Activated CD4-positive, alpha-beta memory T cell treated with anti-CD3 and anti-CD28 coated beads, Interleukin-2, amount 10 ng/mL, durations not matched to agents 7 days and 5 days (primary cell): ENCODE results near the gene P2RX2. TPM values are rescaled to one million over a fixed set of nuclear protein-coding genes. Genes with fewer than 3 reads are reported as not detected.

Experiments
- CTCF ChIA-PET: fragments of 350-600 bp; sonication (Branson Sonifier 250); formaldehyde crosslinking; loops from one replicate; lab custom pipeline; 2021; ENCODE audit warnings: antibody characterized with exemption, inconsistent platforms; lab: Charles Lee
- POLR2A ChIA-PET: fragments of 350-600 bp; sonication (Branson Sonifier 250); formaldehyde crosslinking; loops from one replicate; lab custom pipeline; 2021; ENCODE audit warnings: antibody characterized with exemption; lab: Charles Lee
- DNase-seq: peaks from one replicate; pipeline ENCODE4 v3.0.0-alpha.2; 2020
- H3K27ac Mint-ChIP-seq: one replicate; pipeline ENCODE4 v1.8.0; 2021; ENCODE audit warnings: mild to moderate bottlenecking, mixed read lengths
- H3K27me3 Mint-ChIP-seq: one replicate; pipeline ENCODE4 v1.8.0; 2021; ENCODE audit warnings: mixed read lengths
- H3K36me3 Mint-ChIP-seq: one replicate; pipeline ENCODE4 v1.8.0; 2021; ENCODE audit warnings: low read depth, mixed read lengths
- H3K4me1 Mint-ChIP-seq: one replicate; pipeline ENCODE4 v1.8.0; 2021; ENCODE audit warnings: mixed read lengths
- H3K4me3 Mint-ChIP-seq: one replicate; pipeline ENCODE4 v1.8.0; 2021; ENCODE audit warnings: mild to moderate bottlenecking, mixed read lengths
- H3K9me3 Mint-ChIP-seq: one replicate; pipeline ENCODE4 v1.8.0; 2021; ENCODE audit warnings: mixed read lengths
- total RNA-seq, 2 experiments: library from RNA; stranded (reverse); gene quantifications; one replicate each; pipeline ENCODE4 v1.2.3, GENCODE V29; 2021

Gene P2RX2
- total RNA-seq, 2 experiments from 2014 or later: not detected

- H3K27ac Mint-ChIP-seq: no peak overlapping the region
- CTCF ChIA-PET: interaction anchor here (1.0 to 2.4 kb wide), 2 partner anchors 13 to 40 kb away, joined by 3 to 14 read pairs; no protein-coding TSS in a partner anchor
These were observed 17.2 kb upstream of the P2RX2 start for GRCh38 chr12:132601171-132601883.

GRCh38 chr12:132602572-132603239 lies 15.9 kb upstream of the P2RX2 start:
- Mint-ChIP-seq H3K27me3 (peaks cover 57% of the 10 kb centered on the region), H3K4me1 (peaks cover 17% of the 10 kb centered on the region), H3K36me3 (no peaks in the 10 kb centered on the region), H3K27ac (no peak overlapping the region), H3K4me3 (no peak overlapping the region), H3K9me3 (no peaks in the 10 kb centered on the region)
- POLR2A ChIA-PET: no interaction called here
- CTCF ChIA-PET: interaction anchor here (0.7 to 1.2 kb wide), 2 partner anchors 12 to 888 kb away, joined by 3 to 5 read pairs; no protein-coding TSS in a partner anchor
- DNase-seq: no peak

More at GRCh38 chr12:132601171-132601883, 17.2 kb upstream of the P2RX2 start:
- H3K4me1 Mint-ChIP-seq: peaks cover 22% of the 10 kb centered on the region
- peaks cover 56% of the 10 kb centered on the region for H3K27me3 Mint-ChIP-seq
- no peaks in the 10 kb centered on the region for H3K9me3 Mint-ChIP-seq
- no peaks in the 10 kb centered on the region for H3K36me3 Mint-ChIP-seq
- H3K4me3 Mint-ChIP-seq: peak overlapping the region; percentile 64
- no peak for DNase-seq
- POLR2A ChIA-PET: no interaction called here

DNA sequence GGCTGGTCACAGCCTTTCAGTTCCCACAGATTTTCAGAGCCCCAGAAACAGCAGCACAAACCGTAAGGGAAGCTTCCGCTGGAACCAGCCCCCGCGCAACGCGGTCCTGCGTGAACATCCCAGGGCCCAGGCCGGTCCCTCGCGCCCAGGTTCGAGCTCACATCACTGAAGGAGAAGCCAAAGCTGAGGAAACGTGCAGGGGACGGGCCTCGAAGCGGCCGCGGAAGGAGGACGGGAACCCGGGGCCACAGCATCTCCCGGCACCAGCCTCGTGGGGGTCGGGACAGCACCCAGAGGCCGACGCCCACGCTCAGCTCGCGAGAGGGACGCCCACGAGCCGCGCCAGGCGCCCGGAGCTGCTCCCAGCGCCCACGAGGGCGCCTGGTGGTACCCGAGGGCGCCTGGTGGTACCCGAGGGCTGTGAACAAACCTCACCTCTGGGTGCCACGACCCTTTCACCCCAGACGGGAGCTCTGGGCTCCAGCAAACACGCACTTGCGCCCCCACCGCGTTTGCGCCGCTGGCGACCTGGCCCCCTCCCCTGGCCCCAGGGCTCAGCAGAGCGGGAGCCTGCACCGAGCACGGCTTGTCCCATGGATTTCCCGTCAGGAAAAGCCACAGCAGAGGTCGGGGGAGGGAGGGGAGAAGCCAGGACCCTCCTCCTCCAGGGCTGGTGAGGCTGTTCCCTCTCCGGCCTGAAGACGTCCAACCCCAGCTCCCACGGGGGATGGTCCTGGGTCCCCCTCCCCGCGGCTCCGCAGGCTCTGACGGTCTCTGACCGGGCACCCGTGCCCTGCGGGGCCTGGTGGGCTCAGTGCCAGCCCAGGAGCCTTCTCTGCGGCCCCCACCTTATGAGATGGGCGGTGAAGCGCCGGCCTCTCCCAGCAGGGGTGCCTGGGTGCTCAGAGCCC lies 15.1 kb upstream of the P2RX2 start:
- ChIA-PET POLR2A (interaction anchor here (1.2 kb wide), 1 partner anchor 11 kb away, joined by 3 read pairs; no protein-coding TSS in a partner anchor), CTCF (interaction anchor here (1.2 kb wide), 1 partner anchor 11 kb away, joined by 5 read pairs; no protein-coding TSS in a partner anchor)
- no peak overlapping the region for H3K27ac Mint-ChIP-seq
- H3K27me3 Mint-ChIP-seq: peaks cover 62% of the 10 kb centered on the region
- DNase-seq: no peak
- H3K4me1 Mint-ChIP-seq: peaks cover 16% of the 10 kb centered on the region
- H3K9me3 Mint-ChIP-seq: no peaks in the 10 kb centered on the region
- no peak overlapping the region for H3K4me3 Mint-ChIP-seq
- no peaks in the 10 kb centered on the region for H3K36me3 Mint-ChIP-seq

DNA sequence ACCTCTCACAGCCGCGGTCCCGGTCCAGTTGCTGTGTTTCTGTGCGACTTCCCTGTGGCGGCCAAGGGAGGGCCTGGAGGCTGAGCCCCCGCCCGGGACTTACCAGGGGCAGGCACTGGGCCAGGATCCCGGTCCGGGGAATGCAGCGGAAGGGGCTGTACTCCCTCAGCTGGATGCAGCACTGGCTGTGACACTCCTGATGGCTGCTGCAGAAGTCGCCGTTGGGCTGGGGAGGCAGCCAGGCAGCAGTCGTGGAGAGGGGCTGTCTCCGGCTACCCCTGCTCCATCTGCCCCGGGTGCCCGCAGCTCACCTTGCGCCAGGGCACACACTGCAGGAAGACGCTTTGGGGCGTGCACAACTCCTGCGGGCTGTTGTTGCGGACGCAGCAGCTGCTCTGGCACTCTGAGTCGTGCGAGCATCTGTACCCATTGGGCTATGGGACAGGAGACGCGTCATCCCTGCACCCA lies 14.4 kb upstream of the P2RX2 start:
- CTCF ChIA-PET: no interaction called here

DNA sequence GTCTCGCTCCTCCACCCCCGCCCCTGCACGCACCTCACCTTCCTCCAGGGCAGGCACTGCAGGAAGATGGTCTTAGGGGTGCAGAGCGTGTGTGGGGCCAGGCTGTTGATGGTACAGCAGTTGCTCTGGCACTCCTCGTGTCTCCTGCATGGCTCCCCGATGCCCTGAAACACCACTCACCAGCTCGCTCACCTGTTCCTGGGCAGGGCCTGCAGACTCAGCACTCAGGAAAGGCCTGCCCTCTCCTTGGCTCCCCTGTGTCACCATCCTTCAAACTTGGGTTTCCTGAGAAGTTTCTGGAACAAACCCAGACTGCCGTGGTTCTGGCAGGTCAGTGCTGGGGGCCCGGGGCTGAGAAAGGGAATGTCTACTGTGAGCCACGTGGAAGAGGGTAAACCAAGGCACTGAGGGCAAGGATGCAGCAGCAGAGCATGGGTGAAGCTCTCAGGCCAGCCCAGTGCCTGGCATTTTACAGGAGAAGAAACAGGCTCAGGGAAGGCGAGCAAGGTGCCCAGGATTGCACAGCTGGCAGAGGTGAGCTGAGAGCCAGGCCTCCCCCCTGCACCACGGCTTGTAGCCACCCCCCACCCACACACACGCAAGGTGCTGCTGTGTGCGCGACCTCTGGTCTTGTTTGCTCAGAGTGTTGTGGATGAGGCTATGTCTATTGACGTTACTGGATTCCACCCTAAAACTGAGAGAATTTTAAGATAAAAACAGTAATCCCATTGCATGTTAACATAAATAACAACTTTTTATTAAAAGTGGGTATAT lies 13.7 kb upstream of the P2RX2 start:
- no peaks in the 10 kb centered on the region for H3K9me3 Mint-ChIP-seq
- H3K27ac Mint-ChIP-seq: no peak overlapping the region
- DNase-seq: no peak
- ChIA-PET CTCF (interaction anchor here (1.0 kb wide), 1 partner anchor 10 kb away, joined by 5 read pairs; no protein-coding TSS in a partner anchor), POLR2A (interaction anchor here (1.2 kb wide), 1 partner anchor 10 kb away, joined by 3 read pairs; no protein-coding TSS in a partner anchor)
- H3K36me3 Mint-ChIP-seq: no peaks in the 10 kb centered on the region
- peaks cover 57% of the 10 kb centered on the region for H3K27me3 Mint-ChIP-seq
- no peak overlapping the region for H3K4me3 Mint-ChIP-seq
- H3K4me1 Mint-ChIP-seq: peaks cover 12% of the 10 kb centered on the region

More for the DNA sequence above, 14.4 kb upstream of the P2RX2 start:
- Mint-ChIP-seq H3K27ac (no peak overlapping the region), H3K9me3 (no peaks in the 10 kb centered on the region), H3K36me3 (no peaks in the 10 kb centered on the region), H3K4me3 (no peak overlapping the region), H3K4me1 (peaks cover 12% of the 10 kb centered on the region), H3K27me3 (peaks cover 63% of the 10 kb centered on the region)
- DNase-seq: no peak
- POLR2A ChIA-PET: interaction anchor here (1.2 kb wide), 1 partner anchor 10 kb away, joined by 3 read pairs; no protein-coding TSS in a partner anchor

DNA sequence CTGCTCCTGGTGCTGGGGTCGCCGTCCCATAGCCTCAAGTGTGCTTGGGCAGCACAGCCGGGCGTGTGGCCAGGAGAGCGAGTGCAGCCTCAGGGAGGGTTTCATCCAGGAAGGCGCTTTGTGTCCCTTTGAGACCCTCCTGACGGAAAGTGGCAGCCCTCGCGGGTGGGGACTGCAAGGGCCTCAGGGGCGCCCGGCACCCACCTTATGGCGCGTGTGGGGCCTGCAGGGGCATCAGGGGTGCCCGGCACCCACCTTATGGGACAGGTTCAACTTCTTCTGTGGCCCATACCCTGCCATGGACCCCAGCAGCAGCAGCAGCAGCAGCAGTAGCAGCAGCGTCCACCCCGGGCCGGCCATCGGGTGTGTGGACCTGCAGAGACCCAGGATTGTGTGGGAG lies 12.7 kb upstream of the P2RX2 start:
- POLR2A ChIA-PET: no interaction called here
- no peaks in the 10 kb centered on the region for H3K36me3 Mint-ChIP-seq
- CTCF ChIA-PET: interaction anchor here (1.0 kb wide), 1 partner anchor 9 kb away, joined by 5 read pairs; no protein-coding TSS in a partner anchor
- H3K27me3 Mint-ChIP-seq: peaks cover 54% of the 10 kb centered on the region
- H3K27ac Mint-ChIP-seq: no peak overlapping the region
- H3K4me1 Mint-ChIP-seq: peaks cover 5% of the 10 kb centered on the region
- DNase-seq: no peak
- H3K9me3 Mint-ChIP-seq: no peaks in the 10 kb centered on the region
- H3K4me3 Mint-ChIP-seq: no peak overlapping the region

GRCh38 chr12:132606466-132606865 lies 12.1 kb upstream of the P2RX2 start:
- POLR2A ChIA-PET: no interaction called here
- Mint-ChIP-seq H3K36me3 (no peaks in the 10 kb centered on the region), H3K9me3 (no peaks in the 10 kb centered on the region), H3K27me3 (peaks cover 53% of the 10 kb centered on the region), H3K27ac (no peak overlapping the region), H3K4me1 (peaks cover 3% of the 10 kb centered on the region), H3K4me3 (no peak overlapping the region)
- DNase-seq: no peak
- CTCF ChIA-PET: no interaction called here

DNA sequence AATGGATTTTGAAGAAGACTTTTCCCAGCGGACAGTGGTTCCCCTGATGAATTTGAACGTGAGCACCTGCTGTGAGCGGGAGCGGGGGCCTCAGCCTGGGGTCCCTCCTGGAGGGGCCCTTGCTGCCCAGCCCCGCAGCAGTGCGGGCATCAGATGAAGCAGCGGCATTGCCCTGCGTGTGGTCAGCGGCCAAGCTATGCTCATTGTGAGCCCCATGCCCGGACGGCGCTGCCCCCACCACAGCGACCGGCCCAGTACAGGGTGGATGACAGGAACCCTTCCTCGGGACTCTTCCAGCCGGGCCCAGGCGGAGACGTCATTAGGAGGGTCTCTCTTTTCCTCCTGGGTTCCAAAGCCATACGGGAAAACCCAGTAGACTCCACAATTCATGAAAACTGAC lies 11.6 kb upstream of the P2RX2 start:
- Mint-ChIP-seq H3K36me3 (no peaks in the 10 kb centered on the region), H3K4me1 (peaks cover 3% of the 10 kb centered on the region), H3K27ac (no peak overlapping the region), H3K27me3 (peaks cover 50% of the 10 kb centered on the region), H3K9me3 (no peaks in the 10 kb centered on the region), H3K4me3 (no peak overlapping the region)
- no peak for DNase-seq
- POLR2A ChIA-PET: no interaction called here
- CTCF ChIA-PET: no interaction called here

DNA sequence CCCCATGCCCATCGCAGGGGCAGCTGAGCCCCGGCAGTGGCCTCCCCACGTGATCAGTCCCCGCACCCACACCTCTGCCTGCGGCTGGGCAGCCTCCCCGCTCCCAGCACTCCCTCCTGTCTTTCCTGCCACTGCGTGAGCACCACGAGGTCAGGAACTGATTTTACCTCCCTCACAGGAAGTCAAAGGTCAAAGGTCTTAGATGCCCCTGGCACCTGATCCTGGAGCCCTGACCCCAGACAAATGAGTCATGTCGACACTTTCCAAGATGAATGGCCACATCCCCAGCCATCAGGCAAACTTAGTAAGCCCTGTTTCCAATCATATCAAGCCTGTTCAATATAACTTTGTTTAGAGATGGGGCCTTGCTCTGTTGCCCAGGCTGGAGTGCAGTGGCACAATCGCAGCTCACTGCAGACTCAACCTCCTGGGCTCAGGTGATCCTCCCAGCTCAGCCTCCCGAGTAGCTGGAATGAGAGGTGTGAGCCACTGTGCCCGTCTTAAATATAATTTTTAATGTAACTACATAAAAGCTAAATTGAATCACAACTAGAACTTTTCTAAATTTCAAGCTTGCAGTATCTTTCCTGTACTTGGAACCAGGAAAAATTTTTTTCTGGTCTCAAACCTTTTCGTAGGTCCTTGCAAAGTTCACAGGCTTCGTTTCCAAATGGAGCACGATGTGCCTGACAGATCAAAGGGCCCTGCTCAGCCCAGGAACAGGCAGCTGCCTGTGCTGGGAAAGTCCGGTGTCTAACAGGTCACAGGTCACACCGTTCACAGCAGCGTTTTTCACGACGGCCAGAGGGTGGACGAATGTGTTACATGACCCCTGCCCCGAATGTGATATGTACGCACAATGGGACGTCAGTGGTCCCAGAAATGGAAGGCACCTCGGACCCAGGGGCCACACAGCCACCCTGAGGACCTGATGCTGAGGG lies 10.1 kb upstream of the P2RX2 start:
- Mint-ChIP-seq H3K4me3 (no peak overlapping the region), H3K4me1 (no peaks in the 10 kb centered on the region), H3K27me3 (peaks cover 43% of the 10 kb centered on the region), H3K27ac (no peak overlapping the region), H3K9me3 (no peaks in the 10 kb centered on the region), H3K36me3 (no peaks in the 10 kb centered on the region)
- DNase-seq: no peak
- CTCF ChIA-PET: interaction anchor here (0.7 to 1.6 kb wide), 2 partner anchors 9 to 58 kb away, joined by 3 to 6 read pairs; no protein-coding TSS in a partner anchor
- POLR2A ChIA-PET: no interaction called here

- H3K4me3 Mint-ChIP-seq: no peak within 1 kb of the TSS
- peaks cover 38% of the 10 kb centered on the region for H3K27me3 Mint-ChIP-seq
- H3K36me3 Mint-ChIP-seq: no peaks in the 10 kb centered on the region
- no peak for DNase-seq
- POLR2A ChIA-PET: no interaction called here
- CTCF ChIA-PET: no interaction called here
- no peaks in the 10 kb centered on the region for H3K4me1 Mint-ChIP-seq
- H3K27ac Mint-ChIP-seq: no peak within 1 kb of the TSS
- H3K9me3 Mint-ChIP-seq: no peaks in the 10 kb centered on the region
These were observed 8.4 kb upstream of the P2RX2 start, which contains the start of gene LRCOL1 for GRCh38 chr12:132610051-132610759. TSS of gene LRCOL1 (minus strand) at chr12:132610582. CDS start at chr12:132606251, 4,331 bp downstream.
